ENCODE data around the gene RNF111.

DNA sequence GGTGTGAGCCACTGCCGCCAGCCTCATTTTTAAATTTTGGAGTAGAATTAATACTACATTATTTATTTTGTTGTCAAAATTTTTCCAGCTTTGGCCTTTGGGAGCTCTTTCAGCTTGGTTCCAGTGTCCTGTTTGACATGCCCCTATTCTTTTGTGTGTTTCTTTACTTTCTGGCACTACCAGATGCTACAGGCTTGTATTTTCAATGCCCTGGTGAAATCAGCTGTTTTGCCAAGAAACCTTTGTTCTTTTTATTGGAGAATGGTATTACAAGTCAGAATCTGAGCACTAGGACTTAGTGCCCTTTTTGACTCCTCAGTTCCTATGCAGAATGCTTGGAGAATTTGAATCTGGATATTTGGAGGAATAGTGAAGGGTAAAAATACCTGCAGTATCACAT is 26.6 kb downstream of the RNF111 start:
- TF ChIP-seq ETV6 (CRISPR knock-in tag; conservative IDR thresholded peaks at IDR 0.05) (no peak), KDM5B (CRISPR knock-in tag; IDR thresholded peaks at IDR 0.05; ENCODE audit: borderline replicate concordance) (no peak), NR1H2 (CRISPR knock-in tag; IDR thresholded peaks at IDR 0.05; ENCODE audit: borderline replicate concordance, low read depth) (no peak), ESRRA (CRISPR knock-in tag; IDR thresholded peaks at IDR 0.05; ENCODE audit: low read depth) (no peak), ARNTL (CRISPR knock-in tag; IDR thresholded peaks at IDR 0.05) (no peak), MBD4 (IDR thresholded peaks at IDR 0.05; ENCODE audit: borderline replicate concordance, low read length) (no peak), ZNF367 (CRISPR knock-in tag; IDR thresholded peaks at IDR 0.05; ENCODE audit: borderline replicate concordance) (no peak), CBX5 (CRISPR knock-in tag; IDR thresholded peaks at IDR 0.05; ENCODE audit: borderline replicate concordance) (no peak), SMC3 (IDR thresholded peaks at IDR 0.05; ENCODE audit: low read length) (no peak), ZNF746 (CRISPR knock-in tag; IDR thresholded peaks at IDR 0.05) (no peak)
- TF ChIP-seq, protein P1, sequence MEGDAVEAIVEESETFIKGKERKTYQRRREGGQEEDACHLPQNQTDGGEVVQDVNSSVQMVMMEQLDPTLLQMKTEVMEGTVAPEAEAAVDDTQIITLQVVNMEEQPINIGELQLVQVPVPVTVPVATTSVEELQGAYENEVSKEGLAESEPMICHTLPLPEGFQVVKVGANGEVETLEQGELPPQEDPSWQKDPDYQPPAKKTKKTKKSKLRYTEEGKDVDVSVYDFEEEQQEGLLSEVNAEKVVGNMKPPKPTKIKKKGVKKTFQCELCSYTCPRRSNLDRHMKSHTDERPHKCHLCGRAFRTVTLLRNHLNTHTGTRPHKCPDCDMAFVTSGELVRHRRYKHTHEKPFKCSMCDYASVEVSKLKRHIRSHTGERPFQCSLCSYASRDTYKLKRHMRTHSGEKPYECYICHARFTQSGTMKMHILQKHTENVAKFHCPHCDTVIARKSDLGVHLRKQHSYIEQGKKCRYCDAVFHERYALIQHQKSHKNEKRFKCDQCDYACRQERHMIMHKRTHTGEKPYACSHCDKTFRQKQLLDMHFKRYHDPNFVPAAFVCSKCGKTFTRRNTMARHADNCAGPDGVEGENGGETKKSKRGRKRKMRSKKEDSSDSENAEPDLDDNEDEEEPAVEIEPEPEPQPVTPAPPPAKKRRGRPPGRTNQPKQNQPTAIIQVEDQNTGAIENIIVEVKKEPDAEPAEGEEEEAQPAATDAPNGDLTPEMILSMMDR (CRISPR knock-in tag; IDR thresholded peaks at IDR 0.05), result no peak
- TF ChIP-seq, protein P2, sequence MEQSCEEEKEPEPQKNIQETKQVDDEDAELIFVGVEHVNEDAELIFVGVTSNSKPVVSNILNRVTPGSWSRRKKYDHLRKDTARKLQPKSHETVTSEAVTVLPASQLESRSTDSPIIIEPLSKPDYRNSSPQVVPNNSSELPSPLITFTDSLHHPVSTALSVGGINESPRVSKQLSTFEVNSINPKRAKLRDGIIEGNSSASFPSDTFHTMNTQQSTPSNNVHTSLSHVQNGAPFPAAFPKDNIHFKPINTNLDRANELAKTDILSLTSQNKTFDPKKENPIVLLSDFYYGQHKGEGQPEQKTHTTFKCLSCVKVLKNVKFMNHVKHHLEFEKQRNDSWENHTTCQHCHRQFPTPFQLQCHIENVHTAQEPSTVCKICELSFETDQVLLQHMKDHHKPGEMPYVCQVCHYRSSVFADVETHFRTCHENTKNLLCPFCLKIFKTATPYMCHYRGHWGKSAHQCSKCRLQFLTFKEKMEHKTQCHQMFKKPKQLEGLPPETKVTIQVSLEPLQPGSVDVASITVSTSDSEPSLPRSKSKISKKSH (CRISPR knock-in tag; IDR thresholded peaks at IDR 0.05; ENCODE audit: borderline replicate concordance), result no peak
